ENCODE data around the gene MYO1B.

MYO1B gene

DNA sequence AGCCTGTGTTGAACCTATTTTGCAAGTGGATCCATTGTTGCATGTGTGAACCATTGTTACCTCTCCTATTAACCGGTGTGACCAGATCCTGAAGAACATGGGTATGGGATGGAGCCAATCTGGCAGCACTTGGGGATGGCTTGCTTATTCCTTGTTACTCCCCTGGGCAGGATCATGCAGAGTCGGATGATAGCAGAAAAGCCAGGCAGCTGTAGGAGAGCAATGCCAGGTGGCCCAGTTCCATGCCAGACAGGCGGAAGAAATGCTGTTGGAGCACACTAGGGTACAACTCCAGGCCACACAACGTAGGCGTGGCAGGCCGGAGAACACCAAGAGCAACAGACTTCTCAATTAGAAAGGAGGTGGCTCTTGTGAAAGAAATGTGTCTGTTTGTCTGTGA is 16.3 kb upstream of the MYO1B start:
- H2BK15ac ChIP-seq (ENCODE audit: low read depth, poor library complexity, severe bottlenecking), result peak overlapping the region; percentile 29
- 96% methylated on average over 6 of the region's 6 CpGs for WGBS

GRCh38 chr2:191230174-191230573 is 15.0 kb upstream of the MYO1B start:
- H3K18ac ChIP-seq (ENCODE audit: low read depth in 1 of 2, low read length in 2 of 2), result peak overlapping the region; percentile 90 to 93
- no peaks in the 10 kb centered on the region for H3K36me3 ChIP-seq (ENCODE audit: control insufficient read depth in 1 of 2, insufficient read depth in 2 of 2, low read depth in 1 of 2, low read length in 2 of 2)

More for the DNA sequence above, 16.3 kb upstream of the MYO1B start:
- Histone ChIP-seq H4K91ac (ENCODE audit: low read length) (no peak overlapping the region), H4K8ac (ENCODE audit: low read length) (peak overlapping the region; percentile 32), H3K18ac (ENCODE audit: low read depth in 1 of 2, low read length in 2 of 2) (peak overlapping the region; percentile 52 to 80), H3K79me1 (replicated peaks; ENCODE audit: low read length, poor library complexity, severe bottlenecking) (no peaks in the 10 kb centered on the region), H2BK12ac (ENCODE audit: low read length in 2 of 2) (peak overlapping the region; percentile 20 to 78), H3K4ac (ENCODE audit: low read depth in 1 of 2, low read length in 2 of 2) (peak overlapping the region in 1 of 2 experiments; percentile 16), H2BK5ac (ENCODE audit: low read depth, low read length, poor library complexity, severe bottlenecking) (no peak overlapping the region), H3K23ac (ENCODE audit: low read length in 2 of 2) (no peak overlapping the region), H3K27ac (ENCODE audit: low read length, poor library complexity, severe bottlenecking) (no peak overlapping the region), H2BK120ac (ENCODE audit: low read depth, low read length) (no peak overlapping the region), H3K4me1 (ENCODE audit: control insufficient read depth, insufficient read depth, low read depth, low read length) (peaks cover 7% of the 10 kb centered on the region), H3K9ac (ENCODE audit: low read length) (no peak overlapping the region), H3K36me3 (ENCODE audit: control insufficient read depth in 1 of 2, insufficient read depth in 2 of 2, low read depth in 1 of 2, low read length in 2 of 2) (no peaks in the 10 kb centered on the region), H2AK5ac (ENCODE audit: low read length, severe bottlenecking) (peak overlapping the region; percentile 90), H2AFZ (ENCODE audit: low read depth, low read length) (no peak overlapping the region), H3K9me3 (ENCODE audit: control insufficient read depth, low read length) (no peaks in the 10 kb centered on the region), H3K14ac (ENCODE audit: low read length in 2 of 2) (no peak overlapping the region), H3K4me2 (ENCODE audit: low read length, poor library complexity, severe bottlenecking) (no peak overlapping the region), H3K27me3 (ENCODE audit: control insufficient read depth in 1 of 2, insufficient read depth in 1 of 2, low read length in 2 of 2) (no peaks in the 10 kb centered on the region), H3K4me3 (ENCODE audit: insufficient read depth in 1 of 2, low read depth in 1 of 2, low read length in 2 of 2) (no peak overlapping the region)
- DNase-seq, result no peak

DNA sequence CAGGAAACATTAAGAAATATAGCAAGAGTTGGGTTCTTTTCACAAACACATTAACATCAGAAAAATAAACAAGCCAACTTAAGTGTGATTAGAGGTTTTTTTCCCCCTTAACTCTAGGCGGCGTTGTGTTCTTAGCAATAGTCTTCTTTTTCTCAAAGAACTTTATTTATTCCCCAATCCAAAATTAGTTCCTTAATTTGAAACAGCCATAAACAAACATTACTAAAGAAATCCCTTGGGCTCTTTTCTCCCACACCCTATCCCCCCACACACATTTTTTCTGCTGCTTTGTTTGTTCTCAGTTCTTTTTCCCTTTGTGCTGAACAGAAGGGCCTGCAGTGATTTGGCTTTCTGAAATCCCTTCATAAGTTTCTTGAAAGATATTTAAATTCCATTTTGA is 13.2 kb upstream of the MYO1B start:
- no peaks in the 10 kb centered on the region for H3K36me3 ChIP-seq (ENCODE audit: control insufficient read depth in 1 of 2, insufficient read depth in 2 of 2, low read depth in 1 of 2, low read length in 2 of 2)
- H3K4me1 ChIP-seq (ENCODE audit: control insufficient read depth, insufficient read depth, low read depth, low read length), result peaks cover 7% of the 10 kb centered on the region
- no peaks in the 10 kb centered on the region for H3K27me3 ChIP-seq (ENCODE audit: control insufficient read depth in 1 of 2, insufficient read depth in 1 of 2, low read length in 2 of 2)
- no peak overlapping the region for H3K23ac ChIP-seq (ENCODE audit: low read length in 2 of 2)
- H3K18ac ChIP-seq (ENCODE audit: low read depth in 1 of 2, low read length in 2 of 2), result no peak overlapping the region
- H3K9me3 ChIP-seq (ENCODE audit: control insufficient read depth, low read length), result no peaks in the 10 kb centered on the region
- no peak overlapping the region for H2AK5ac ChIP-seq (ENCODE audit: low read length, severe bottlenecking)
- H3K14ac ChIP-seq (ENCODE audit: low read length in 2 of 2), result no peak overlapping the region
- no peak overlapping the region for H2BK5ac ChIP-seq (ENCODE audit: low read depth, low read length, poor library complexity, severe bottlenecking)
- peak; percentile 58 for DNase-seq
- no peak overlapping the region for H3K4me3 ChIP-seq (ENCODE audit: insufficient read depth in 1 of 2, low read depth in 1 of 2, low read length in 2 of 2)
- no peak overlapping the region for H4K8ac ChIP-seq (ENCODE audit: low read length)
- no peak overlapping the region for H2BK120ac ChIP-seq (ENCODE audit: low read depth, low read length)
- no peak overlapping the region for H2BK15ac ChIP-seq (ENCODE audit: low read depth, poor library complexity, severe bottlenecking)
- no peak overlapping the region for H2BK12ac ChIP-seq (ENCODE audit: low read length in 2 of 2)
- no peaks in the 10 kb centered on the region for H3K79me1 ChIP-seq (replicated peaks; ENCODE audit: low read length, poor library complexity, severe bottlenecking)
- H3K27ac ChIP-seq (ENCODE audit: low read length, poor library complexity, severe bottlenecking), result no peak overlapping the region
- no peak overlapping the region for H3K4ac ChIP-seq (ENCODE audit: low read depth in 1 of 2, low read length in 2 of 2)
- H3K9ac ChIP-seq (ENCODE audit: low read length), result peak overlapping the region; percentile 64
- no peak overlapping the region for H3K4me2 ChIP-seq (ENCODE audit: low read length, poor library complexity, severe bottlenecking)
- no peak overlapping the region for H2AFZ ChIP-seq (ENCODE audit: low read depth, low read length)
- WGBS, result 21% methylated on average over 2 of the region's 2 CpGs
- no peak overlapping the region for H4K91ac ChIP-seq (ENCODE audit: low read length)

More at GRCh38 chr2:191230174-191230573, 15.0 kb upstream of the MYO1B start:
- H3K9me3 ChIP-seq (ENCODE audit: control insufficient read depth, low read length), result no peaks in the 10 kb centered on the region
- H4K8ac ChIP-seq (ENCODE audit: low read length), result peak overlapping the region; percentile 87
- peak overlapping the region; percentile 93 for H4K91ac ChIP-seq (ENCODE audit: low read length)
- no peak overlapping the region for H2BK15ac ChIP-seq (ENCODE audit: low read depth, poor library complexity, severe bottlenecking)
- H2AFZ ChIP-seq (ENCODE audit: low read depth, low read length), result no peak overlapping the region
- H2BK5ac ChIP-seq (ENCODE audit: low read depth, low read length, poor library complexity, severe bottlenecking), result peak overlapping the region; percentile 70
- peaks cover 7% of the 10 kb centered on the region for H3K4me1 ChIP-seq (ENCODE audit: control insufficient read depth, insufficient read depth, low read depth, low read length)
- no peak overlapping the region for H3K14ac ChIP-seq (ENCODE audit: low read length in 2 of 2)
- H2BK120ac ChIP-seq (ENCODE audit: low read depth, low read length), result peak overlapping the region; percentile 73
- peak overlapping the region in 1 of 2 experiments; percentile 8 for H2BK12ac ChIP-seq (ENCODE audit: low read length in 2 of 2)
- peak overlapping the region; percentile 64 for H3K9ac ChIP-seq (ENCODE audit: low read length)
- no peaks in the 10 kb centered on the region for H3K27me3 ChIP-seq (ENCODE audit: control insufficient read depth in 1 of 2, insufficient read depth in 1 of 2, low read length in 2 of 2)
- H3K79me1 ChIP-seq (replicated peaks; ENCODE audit: low read length, poor library complexity, severe bottlenecking), result no peaks in the 10 kb centered on the region
- H2AK5ac ChIP-seq (ENCODE audit: low read length, severe bottlenecking), result peak overlapping the region; percentile 31
- DNase-seq, result peak; percentile 92
- no peak overlapping the region for H3K4me2 ChIP-seq (ENCODE audit: low read length, poor library complexity, severe bottlenecking)
- peak overlapping the region; percentile 75 for H3K27ac ChIP-seq (ENCODE audit: low read length, poor library complexity, severe bottlenecking)
- no peak overlapping the region for H3K23ac ChIP-seq (ENCODE audit: low read length in 2 of 2)
- H3K4me3 ChIP-seq (ENCODE audit: insufficient read depth in 1 of 2, low read depth in 1 of 2, low read length in 2 of 2), result no peak overlapping the region
- H3K4ac ChIP-seq (ENCODE audit: low read depth in 1 of 2, low read length in 2 of 2), result peak overlapping the region in 1 of 2 experiments; percentile 84
- WGBS, result 1% methylated on average over 5 of the region's 5 CpGs

DNA sequence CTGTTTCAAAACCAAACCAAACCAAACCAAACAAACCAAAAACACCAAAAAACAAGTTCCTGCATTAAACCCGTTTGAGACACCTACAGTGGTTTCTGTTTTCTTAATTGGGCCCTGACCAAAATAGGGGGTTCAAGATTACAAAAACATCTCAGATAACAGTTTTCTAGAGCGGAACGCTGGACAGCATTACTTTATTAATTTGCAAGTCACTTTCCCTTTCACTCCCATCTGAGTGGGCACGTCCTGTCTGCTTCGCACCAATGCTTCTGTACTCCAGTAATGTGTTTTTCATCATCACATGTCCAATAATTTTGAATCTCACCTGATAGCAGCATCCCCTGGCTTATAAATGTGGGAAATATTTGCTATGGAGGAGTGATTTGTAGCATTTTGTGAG is 11.7 kb upstream of the MYO1B start:
- H2BK12ac ChIP-seq (ENCODE audit: low read length in 2 of 2), result no peak overlapping the region
- no peak overlapping the region for H3K4me2 ChIP-seq (ENCODE audit: low read length, poor library complexity, severe bottlenecking)
- no peak overlapping the region for H2AK5ac ChIP-seq (ENCODE audit: low read length, severe bottlenecking)
- peaks cover 7% of the 10 kb centered on the region for H3K4me1 ChIP-seq (ENCODE audit: control insufficient read depth, insufficient read depth, low read depth, low read length)
- no peak overlapping the region for H3K9ac ChIP-seq (ENCODE audit: low read length)
- H3K18ac ChIP-seq (ENCODE audit: low read depth in 1 of 2, low read length in 2 of 2), result no peak overlapping the region
- no peak overlapping the region for H2BK15ac ChIP-seq (ENCODE audit: low read depth, poor library complexity, severe bottlenecking)
- no peaks in the 10 kb centered on the region for H3K9me3 ChIP-seq (ENCODE audit: control insufficient read depth, low read length)
- H3K14ac ChIP-seq (ENCODE audit: low read length in 2 of 2), result no peak overlapping the region
- no peak for DNase-seq
- H3K36me3 ChIP-seq (ENCODE audit: control insufficient read depth in 1 of 2, insufficient read depth in 2 of 2, low read depth in 1 of 2, low read length in 2 of 2), result peaks cover 0 to 10% of the 10 kb centered on the region in 2 experiments
- no peaks in the 10 kb centered on the region for H3K79me1 ChIP-seq (replicated peaks; ENCODE audit: low read length, poor library complexity, severe bottlenecking)
- H4K8ac ChIP-seq (ENCODE audit: low read length), result peak overlapping the region; percentile 30
- H3K4me3 ChIP-seq (ENCODE audit: insufficient read depth in 1 of 2, low read depth in 1 of 2, low read length in 2 of 2), result no peak overlapping the region
- H4K91ac ChIP-seq (ENCODE audit: low read length), result no peak overlapping the region
- no peak overlapping the region for H2AFZ ChIP-seq (ENCODE audit: low read depth, low read length)
- no peak overlapping the region for H3K4ac ChIP-seq (ENCODE audit: low read depth in 1 of 2, low read length in 2 of 2)
- H2BK5ac ChIP-seq (ENCODE audit: low read depth, low read length, poor library complexity, severe bottlenecking), result no peak overlapping the region
- H3K23ac ChIP-seq (ENCODE audit: low read length in 2 of 2), result no peak overlapping the region
- no peak overlapping the region for H3K27ac ChIP-seq (ENCODE audit: low read length, poor library complexity, severe bottlenecking)
- no peak overlapping the region for H2BK120ac ChIP-seq (ENCODE audit: low read depth, low read length)
- H3K27me3 ChIP-seq (ENCODE audit: control insufficient read depth in 1 of 2, insufficient read depth in 1 of 2, low read length in 2 of 2), result no peaks in the 10 kb centered on the region
- WGBS, result 93% methylated on average over 4 of the region's 5 CpGs

Measured in mesenchymal stem cell (in vitro differentiated cells and primary cell).